ENCODE measurements around the gene NUP133.
A peak's percentile ranks its signal among the peaks of the same experiment; 100 is the strongest.
"Not testable (repeated sequence)": the region's sequence is repeated elsewhere in the genome, so short reads cannot be mapped to it uniquely, and the experiment has no call there.

The NUP133 gene

GRCh38 chr1:229508823-229509337, 739 bp upstream of the NUP133 start:
- peak; percentile 3 for DNase-seq

GRCh38 chr1:229507502-229507901, 639 bp downstream of the NUP133 start:
- no peak for DNase-seq

GRCh38 chr1:229506633-229507032, 1.5 kb downstream of the NUP133 start:
- no peak for DNase-seq

GRCh38 chr1:229495782-229496181, 12.4 kb downstream of the NUP133 start:
- no peak for DNase-seq

GRCh38 chr1:229487181-229487580, 21.0 kb downstream of the NUP133 start:
- DNase-seq = no peak

DNA sequence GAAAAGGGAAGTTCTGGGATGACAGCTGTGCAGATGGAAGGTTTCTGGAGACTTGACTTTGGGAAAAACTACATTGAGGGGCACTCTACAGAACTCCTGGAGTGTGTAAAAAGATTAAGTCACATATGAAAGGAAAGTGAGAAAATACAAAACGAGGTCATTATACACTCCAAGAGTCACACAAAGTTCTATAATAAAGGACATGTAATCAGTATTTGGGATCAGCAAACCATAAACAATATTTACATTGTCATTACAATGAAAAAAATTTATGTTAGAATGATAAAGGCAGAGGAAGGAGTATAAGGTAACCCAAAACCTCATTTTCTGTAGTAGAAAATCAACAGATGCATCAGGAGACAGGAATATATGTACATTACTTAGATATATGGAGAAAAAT, 22.8 kb downstream of the NUP133 start:
- no peak for DNase-seq

DNA sequence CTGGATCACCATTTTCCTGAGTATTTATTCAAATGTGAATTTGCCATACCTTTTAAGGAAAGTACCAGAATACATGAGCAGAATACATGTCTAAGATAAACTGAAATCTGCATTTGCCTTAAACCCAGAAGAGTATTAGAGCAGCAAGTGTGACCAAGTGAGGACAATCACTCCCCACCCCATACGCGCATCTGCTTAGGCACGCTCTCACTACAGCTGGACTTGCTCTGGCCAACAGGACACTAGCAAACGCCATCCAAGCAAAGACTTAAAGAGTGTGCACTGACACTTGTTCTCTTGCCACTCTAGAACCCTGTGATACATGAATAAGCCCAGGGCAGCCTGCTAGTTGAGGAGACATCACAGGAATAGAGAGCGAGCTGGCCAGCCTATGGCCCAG, 25.6 kb downstream of the NUP133 start:
- DNase-seq = no peak

DNA sequence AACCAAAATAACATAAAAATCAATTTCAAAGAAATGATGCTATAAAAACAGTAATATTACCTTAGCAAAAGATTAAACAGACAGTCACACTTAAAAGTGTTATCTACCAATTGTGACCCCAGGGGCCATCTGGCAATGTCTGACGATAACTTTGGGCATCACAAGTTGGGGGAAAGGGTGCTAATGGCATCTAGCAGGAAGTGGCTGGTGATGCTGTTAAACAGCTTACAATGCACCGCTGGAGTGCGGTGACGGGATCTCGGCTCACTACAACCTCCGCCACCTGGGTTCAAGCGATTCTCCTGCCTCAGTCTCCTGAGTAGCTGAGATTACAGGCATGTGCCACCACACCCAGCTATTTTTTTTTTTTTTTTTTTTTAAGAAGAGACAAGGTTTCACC, 27.6 kb downstream of the NUP133 start:
- DNase-seq = no peak

- no peak for DNase-seq
Measured at GRCh38 chr1:229479660-229480399, 28.3 kb downstream of the NUP133 start.

DNA sequence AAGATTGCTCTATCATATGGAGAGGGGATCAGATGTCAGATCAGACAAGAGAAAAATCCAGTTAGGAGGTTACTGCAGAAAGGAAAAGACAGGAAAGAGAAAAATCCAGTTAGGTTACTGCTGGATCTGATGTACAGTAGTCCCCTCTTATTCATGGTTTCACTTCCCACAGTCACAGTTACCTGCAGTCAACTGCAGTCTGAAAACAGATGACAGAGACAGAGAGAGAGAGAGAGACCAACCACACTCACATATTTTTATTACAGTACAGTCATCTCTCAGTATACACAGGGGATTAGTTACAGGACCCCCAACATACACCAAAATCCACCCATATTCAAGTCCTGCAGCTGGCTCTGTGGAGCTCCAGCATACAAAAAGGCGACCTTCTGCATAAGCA, 29.3 kb downstream of the NUP133 start:
- no peak for DNase-seq

DNA sequence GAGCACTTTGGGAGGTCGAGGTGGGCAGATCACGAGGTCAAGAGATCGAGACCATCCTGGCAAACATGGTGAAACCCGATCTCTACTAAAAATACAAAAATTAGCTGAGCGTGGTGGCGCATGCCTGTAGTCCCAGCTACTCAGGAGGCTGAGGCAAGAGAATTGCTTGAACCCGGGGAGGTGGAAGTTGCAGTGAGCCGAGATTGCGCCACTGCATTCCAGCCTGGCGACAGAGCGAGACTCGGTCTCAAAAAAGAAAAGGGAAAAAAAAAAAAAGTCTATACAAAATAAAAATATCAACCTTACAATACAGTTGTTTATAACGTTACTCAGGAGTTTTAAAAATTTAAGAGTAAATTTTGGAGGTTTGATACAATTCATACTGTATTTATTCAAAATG, 32.3 kb downstream of the NUP133 start:
- DNase-seq = not testable (repeated sequence)

GRCh38 chr1:229474509-229474908, 33.6 kb downstream of the NUP133 start:
- DNase-seq = no peak

GRCh38 chr1:229471175-229471574, 37.0 kb downstream of the NUP133 start:
- no peak for DNase-seq

DNA sequence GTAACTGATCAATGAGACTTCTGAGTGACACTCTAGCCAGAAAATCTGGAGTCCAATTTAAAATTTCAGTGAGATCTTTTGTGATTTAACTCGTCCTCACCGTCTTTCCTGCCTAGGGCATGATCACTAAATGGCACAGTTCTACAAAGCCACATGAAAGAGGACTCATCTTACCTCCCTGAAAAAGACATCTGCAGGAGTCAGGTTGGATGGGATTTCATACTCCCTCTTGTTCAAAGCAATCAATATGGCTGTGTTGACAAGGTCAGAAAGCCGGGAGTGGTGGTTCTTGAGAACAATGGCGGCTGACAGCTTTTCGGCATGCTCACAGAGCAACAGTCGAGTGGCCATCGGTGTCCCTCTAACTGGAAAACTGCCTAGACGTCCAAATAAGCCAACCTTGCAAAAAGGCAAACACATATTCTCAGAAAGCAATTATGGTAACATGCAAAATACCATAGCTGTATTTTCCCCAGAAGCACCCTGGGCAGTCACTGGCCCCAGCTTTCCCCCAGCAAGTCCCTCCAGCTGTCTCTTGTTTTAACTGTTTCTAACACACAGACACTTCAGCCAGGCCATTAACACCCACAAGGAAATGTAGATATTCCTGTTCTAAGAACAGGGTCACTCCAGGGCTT, 37.6 kb downstream of the NUP133 start:
- DNase-seq = no peak

GRCh38 chr1:229466887-229467286, 41.3 kb downstream of the NUP133 start:
- no peak for DNase-seq

- no peak for DNase-seq
Measured at GRCh38 chr1:229464672-229465071, 43.5 kb downstream of the NUP133 start.

DNA sequence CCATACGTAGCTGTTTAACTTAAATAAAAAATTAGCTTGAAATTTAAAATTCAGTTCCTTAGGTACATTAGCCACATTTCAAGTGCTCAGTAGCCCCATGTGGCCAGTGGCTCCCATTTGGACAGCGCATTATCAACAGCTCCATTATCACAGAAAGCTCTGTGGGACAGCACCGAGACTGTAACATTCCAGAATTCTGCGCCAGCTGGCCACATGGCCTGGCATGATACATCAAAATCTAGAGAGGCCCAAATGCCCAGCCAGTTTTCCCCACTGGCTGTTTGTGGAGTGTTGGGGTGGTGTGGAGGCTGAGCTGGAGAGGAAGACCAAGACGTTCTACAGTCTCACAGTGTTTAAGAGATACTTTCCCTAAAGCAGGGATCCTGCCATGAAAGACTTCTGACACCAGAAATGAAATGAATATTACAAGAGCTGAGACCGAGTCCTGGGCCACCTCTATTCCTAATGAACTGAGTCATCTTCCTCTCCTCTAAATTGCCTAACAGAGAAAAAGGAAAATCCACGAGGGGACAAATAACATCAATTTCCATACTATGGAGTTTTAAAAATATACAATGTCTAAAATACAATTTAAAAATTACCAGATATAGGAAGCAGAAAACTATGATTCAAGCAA, 47.0 kb downstream of the NUP133 start:
- no peak for DNase-seq

- no peak for DNase-seq
Measured at GRCh38 chr1:229459815-229460214, 48.3 kb downstream of the NUP133 start.

GRCh38 chr1:229457436-229457835, 50.7 kb downstream of the NUP133 start:
- DNase-seq = no peak

DNA sequence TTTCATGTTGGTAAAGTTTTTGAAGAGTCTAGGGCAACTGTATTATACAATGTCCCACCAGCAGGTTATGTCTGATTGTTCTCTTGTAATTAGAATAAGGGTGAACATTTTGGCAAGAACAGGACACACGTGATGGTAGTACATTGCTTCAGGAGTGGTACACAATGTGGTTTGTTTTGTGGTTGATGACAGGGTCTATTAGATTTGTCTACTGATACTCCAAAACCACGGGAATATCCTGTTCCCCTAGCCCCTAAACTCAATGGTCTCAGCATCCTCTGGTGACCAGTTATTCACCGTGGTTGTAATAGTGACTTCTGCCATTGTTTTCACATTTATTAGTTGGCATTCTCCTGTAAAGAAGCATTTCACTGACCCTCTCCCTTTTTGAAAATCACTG, 52.1 kb downstream of the NUP133 start:
- DNase-seq = no peak

- DNase-seq = no peak
Measured at GRCh38 chr1:229454056-229454455, 54.1 kb downstream of the NUP133 start.

- DNase-seq = no peak
Measured at GRCh38 chr1:229452956-229453801, 55.0 kb downstream of the NUP133 start.

- DNase-seq = no peak
Measured at GRCh38 chr1:229448845-229449244, 59.3 kb downstream of the NUP133 start.
